HG03066 (cell line): Measurements from ENCODE around the gene MUC5AC.
"Not testable (repeated sequence)": the region's sequence is repeated elsewhere in the genome, so short reads cannot be mapped to it uniquely, and the experiment has no call there.

Experiments used
- ATAC-seq: cut with Tn5 transposase; IDR thresholded peaks from one replicate; pipeline ENCODE4 v1.9.1; 2021; ENCODE audit warnings: low read depth; ENCODE audit not compliant: unreplicated experiment

MUC5AC gene

DNA sequence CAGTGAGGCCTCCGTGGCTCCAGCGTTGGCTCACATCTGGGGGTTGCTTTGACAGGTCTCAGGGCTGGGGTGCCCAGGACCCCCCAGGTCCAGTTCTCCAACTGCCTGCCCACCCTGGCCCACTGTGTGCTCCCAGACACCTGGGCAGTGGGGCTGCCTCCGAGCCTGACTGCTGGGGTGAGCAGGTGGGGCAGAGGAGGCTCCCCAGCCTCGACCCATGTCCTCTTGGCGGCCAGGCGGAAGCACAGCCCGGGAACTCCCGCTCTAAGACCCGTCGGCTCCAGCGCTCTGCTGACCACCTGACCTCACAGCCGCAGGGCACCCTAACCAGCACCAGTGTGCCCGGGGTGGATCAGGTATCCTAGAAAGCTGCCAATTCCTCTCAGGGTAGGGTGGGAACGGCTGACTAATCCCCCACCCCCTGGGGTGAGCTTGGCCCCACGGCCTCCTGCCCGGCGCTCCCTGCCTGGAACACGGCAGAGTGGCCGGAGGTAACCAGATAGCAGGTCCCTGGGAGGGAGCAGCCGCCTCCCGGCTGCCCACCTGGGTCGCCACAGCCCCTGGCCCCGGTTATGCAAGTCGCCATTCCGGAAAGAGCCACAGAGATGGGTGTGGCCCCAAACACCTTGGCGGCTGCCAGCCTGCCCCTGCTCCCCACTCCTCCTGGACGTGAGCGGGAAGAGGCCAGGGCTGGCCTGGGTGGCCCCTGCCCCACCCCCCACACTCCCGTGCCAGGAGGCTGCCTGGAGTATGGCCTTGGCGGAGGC, 45.9 kb downstream of the MUC5AC start:
- ATAC-seq, result no peak

DNA sequence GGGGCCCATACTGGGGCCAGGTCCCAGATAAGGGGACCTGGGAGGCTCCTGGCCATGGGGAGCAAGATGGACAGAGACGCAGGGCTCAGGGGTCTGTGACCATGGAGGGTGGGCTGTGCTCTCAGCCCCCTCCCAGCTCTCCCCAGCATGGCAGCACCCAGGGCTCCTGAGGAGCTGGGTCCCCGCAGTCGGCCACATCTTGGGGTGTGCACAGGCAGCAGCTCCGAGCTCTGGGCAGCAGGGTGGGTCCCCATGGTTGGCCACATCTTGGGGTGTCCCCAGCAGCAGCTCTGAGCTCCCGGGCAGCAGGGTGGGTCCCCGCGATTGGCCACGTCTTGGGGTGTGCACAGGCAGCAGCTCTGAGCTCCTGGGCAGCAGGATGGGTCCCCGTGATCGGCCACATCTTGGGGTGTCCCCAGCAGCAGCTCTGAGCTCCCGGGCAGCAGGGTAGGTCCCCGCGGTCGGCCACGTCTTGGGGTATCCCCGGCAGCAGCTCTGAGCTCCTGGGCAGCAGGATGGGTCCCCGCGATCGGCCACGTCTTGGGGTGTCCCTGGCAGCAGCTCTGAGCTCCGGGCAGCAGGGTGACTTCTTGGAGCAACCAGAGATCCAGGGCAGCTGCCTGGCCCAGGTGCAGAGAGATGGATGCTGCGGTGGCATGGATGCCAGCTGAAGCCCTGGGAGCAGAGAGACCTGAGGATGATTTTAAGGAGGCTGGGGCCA, 46.8 kb downstream of the MUC5AC start:
- no peak for ATAC-seq

DNA sequence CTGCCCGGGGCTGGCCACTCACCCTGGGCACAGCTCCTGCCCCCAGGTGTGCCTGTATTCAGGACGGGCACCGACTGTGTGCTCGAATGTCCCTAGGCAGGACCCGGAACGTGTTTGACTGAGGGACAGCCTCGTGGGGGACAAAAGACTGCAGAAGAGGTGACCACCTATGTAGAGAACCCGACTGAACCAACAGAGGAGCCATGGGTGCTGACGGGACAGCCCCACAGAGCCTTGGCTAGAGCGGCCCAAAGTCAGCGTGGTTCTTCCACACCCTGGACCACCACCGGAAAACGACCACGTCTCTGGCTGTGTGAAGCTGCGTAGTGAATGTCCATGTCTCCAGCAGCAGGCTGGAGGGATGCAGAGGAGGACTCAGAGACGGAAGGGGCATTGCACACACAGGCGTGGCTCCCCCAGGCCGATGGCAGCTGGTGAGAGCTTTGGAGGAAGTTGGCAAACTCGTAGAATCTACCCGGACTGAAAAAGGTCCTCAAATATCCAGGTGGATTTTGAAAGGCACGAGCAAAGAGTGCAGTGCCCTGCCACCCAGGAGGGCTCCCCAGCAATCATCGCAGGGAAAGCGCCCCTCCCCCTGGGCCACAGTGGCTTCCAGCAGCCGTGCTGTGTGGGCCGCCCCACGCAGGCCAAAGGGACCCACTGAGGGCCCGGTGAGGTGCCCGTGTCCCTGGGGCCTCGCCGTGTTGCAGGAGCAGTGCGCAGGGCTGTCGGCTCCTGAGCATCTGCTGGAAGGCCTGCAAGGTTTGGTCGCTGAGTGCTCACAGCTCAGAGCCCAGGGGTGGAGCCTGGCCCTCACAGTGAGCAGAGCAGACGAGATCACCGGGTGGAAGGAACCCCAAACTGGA, 47.6 kb downstream of the MUC5AC start:
- no peak for ATAC-seq

DNA sequence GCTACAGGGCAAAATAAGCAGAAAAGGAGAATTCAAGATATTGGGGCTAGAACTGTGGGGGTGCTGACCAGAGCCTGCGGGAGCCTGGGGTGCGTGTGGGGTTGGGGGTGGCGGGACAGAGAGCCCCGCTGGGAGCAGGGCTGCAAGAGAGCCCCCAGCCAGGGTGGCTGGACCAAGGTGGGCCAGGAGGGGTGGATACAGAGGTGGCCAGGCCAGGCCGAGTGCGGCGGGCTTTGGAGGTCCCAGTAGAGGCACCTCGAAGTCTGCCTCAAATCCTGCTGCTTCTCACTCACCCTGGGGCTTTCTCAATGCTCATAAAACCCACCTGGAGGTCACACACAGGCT, 48.2 kb downstream of the MUC5AC start:
- ATAC-seq, result no peak

DNA sequence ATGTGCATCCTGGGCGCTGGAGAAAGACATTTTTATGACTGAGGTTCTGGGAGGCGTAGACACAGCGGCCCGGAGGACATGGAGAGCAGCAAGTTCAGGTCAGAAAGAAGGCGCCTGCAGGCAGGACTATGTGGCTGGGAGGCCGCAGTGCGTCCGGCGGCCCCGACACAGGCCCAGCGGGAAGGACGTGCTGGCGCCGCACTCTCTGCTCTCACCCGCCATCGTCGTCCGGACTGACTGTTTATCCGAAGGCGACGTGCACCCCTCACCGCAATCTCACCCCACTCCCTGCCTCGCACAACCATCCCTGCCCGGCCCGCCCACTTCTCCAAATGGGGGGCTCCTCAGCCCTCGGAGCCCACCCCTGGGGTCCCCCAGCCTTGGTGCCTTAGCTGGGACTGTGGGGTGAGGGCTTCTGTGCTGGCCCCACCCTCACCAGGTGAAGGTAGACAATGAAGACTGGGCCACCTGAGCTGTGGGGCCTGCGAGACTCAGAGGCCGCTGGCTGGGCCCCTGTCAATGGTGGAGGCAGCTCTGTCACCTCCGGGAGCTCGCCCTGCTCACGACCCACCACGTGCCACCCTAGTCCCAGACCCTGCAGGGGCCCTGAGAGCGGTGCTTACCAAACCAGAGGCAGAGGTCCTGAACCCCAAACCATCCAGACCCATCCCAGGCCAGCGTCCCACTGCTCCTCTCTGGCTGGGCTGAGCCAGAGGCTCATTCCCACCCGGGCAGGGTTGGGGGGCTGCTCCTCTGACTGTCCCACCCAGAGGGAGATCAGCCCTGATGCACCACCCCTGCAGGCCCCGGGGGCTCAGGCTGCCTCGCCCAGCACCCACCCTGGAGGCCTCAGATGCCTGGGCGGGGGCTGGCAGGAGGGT, 48.9 kb downstream of the MUC5AC start:
- ATAC-seq, result no peak

DNA sequence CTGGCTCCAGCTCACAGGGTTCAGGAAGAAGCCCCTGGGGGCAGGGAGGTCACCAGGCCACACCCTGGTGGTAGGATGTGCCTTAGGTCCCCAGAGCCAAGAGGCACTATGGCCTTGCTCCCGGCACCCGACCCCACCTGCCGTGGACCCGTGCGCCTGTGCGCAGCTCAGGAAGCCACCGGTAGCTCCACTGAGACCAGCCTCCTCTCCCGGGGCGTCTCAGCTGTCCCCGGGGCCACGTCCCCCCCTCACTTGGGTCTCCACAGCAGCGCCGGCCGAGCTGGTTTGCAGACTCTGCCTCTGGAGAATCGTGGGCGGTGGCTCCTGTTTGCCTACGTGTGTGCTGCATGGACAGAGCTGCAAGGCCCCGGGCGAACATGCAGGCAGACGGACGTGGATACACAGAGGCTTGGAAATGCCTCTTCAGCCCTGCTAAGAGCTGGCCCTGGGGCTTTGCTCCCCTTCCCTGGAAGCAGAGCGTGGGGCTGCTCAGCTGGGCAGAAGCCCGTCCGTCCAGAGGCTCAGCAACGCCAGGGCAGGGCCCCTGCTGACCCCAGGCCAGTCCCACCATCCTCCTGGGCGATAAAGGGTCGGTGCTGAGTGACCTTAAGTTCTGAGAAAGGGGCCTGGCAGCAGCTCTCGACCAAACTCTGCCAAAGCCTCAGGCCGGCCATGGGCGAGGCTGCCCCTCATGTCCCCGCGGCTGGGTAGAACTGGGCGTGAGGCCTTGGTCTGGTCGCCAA, 49.8 kb downstream of the MUC5AC start:
- ATAC-seq, result no peak

DNA sequence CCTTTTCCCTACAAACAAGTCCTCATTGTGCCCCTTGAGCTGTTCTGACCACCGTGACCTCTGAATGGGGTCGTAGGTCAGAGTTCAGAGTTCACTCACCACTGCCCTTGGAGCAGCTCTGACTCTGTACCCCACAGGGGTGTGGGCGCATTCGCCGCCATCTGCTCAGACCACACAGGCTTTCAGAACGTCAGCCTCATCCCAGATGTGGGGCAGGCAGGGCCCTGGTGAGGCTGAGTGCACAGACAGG, 50.3 kb downstream of the MUC5AC start:
- no peak for ATAC-seq

DNA sequence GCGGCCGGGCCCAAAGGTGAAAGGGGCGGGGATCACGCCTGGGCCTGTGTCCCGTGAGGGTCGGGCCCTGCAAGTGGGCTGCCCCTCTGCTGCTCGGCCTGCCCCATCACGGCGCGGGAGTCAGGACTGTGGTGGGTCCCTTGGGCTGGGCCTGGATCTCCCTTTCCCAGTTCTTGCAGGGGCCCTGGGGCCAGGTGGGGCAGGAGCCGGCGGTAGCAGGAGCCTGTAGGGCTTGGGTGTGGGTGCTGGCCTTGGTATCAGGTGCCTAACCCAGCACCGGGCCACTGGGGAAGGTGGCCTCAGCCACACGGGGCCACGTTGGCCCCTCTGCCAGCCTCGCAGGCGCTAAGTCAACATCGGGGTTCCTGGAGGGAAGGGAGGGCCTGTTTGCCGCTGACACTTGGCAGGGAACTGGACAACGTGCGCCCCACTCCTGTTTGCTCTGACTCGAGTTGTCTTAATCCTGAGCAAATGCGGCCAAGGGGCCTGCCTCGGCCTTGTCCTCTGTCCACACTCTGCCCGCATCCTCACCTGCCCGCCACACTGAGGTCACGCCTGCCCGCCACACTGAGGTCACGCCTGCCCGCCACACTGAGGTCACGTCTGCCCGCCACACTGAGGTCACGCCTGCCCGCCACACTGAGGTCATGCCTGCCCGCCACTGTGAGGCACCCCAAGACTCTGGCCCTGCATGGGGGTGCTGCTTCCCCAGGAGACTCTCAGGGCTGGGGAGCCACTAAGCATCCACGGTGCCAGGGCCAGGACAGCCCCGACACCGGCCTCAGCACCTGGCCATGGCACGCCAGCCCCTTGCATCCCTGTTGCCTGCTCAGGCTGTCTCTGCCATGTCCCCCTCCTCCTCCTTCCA, 50.9 kb downstream of the MUC5AC start:
- no peak for ATAC-seq

DNA sequence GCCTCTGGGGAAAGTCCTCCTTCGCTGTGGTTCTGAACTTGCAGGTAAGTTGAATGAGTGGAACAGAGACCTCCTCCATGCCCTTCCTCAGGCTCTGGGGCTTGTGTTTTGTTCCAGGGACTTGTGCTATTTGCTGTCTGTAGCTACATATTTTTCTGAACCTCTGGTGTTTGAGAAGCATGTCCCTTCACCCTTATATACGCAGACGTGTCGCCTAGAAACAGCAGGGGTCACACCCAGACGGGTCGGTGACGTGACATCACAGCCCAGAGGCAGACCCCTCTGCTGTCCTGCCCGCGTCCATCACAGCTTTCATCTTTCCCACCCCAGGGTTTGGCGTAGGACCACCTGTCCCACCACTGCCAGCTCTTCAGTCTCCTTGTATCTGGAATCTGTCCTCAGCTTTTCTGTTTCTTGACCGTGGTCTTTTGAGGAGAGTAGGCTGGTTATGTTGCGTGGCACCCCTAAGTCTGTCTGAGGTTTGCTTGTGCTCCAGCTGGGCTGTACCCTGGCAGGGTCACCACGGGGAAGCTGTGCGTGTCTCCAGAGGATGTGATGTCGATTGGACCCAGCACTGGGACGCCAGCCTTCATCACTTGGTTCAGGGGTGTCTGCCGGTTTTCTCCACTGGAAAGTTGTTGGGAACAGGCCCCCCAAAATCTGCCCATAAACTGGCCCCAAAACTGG, 51.8 kb downstream of the MUC5AC start:
- ATAC-seq, result no peak

DNA sequence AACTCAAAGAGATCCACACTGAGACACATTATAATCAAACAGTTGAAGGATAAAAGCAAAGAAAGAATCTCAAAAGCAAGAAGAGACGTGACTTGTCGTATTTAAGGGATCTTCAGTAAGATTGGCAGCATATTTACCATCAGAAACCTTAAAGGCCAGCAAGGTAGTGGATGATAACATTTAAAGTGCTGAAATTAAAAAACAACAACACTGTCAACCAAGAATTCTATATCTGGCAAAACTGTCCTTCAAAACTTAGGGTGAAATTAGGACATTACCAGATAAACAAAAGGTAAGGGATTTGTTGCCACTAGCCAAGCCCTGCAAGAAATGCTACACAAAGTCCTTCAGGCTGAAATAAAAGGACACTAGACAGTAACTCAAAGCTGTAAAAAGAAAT, 54.1 kb downstream of the MUC5AC start:
- no peak for ATAC-seq

DNA sequence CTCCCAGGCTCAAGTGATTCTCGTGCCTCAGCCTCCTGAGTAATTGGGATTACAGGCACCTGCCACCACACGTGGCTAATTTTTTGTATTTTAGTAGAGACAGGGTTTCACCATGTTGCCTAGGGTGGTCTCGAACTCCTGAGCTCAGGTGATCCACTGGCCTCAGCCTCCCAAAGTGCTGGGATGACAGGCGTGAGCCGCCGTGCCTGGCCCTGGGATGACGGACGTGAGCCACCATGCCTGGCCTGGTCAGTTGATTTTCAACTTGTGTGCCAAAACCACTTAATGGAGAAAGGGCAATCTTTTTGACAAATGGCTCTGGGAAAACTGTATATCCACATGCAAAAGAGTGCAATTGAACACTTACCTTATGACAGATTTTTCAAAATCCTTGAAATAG, 58.1 kb downstream of the MUC5AC start:
- ATAC-seq, result not testable (repeated sequence)

DNA sequence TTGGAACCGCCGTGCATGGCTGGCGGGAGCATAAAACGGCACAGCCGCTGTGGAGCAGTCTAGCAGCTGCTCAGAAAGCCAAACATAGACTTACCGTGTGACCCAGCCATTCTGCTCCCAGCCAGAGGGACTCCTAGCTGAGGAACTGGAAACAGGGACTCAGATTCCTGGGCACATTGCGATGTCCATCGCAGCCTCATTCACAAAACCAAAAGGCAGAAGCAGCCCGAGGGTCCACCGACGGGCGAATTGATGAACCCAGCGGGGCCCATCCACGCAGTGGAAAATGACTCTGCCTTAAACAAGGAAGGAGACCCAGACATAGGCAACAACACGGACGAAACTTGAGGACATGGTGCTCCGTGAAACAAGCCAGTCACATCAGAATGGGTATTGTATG, 59.4 kb downstream of the MUC5AC start:
- ATAC-seq, result no peak

DNA sequence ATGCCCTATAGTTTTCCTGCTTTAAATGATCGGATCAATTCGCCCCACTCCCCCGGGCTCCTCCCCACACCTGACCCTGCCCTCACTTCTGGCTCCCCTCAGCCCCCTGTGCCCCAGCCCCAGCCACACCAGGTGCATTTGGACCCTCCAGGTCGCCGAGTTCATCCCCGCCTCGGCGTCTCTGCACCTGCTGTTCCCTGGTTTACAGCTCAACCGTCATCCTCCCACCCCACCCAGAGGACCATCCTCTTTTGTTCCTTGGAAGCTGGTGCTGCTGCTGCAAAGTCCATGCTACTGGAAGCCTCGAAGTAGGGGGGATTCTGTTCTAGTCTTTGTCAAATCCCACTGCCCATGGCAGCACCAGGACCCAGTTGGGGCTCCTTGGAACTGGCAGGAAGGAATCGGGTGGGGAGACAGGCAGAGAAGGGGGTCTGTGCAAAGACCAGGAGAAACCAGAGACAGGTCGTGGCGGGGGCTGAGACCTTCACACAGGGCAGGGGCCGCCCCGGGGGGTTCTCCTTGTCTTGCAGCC, 60.6 kb downstream of the MUC5AC start:
- ATAC-seq, result no peak

DNA sequence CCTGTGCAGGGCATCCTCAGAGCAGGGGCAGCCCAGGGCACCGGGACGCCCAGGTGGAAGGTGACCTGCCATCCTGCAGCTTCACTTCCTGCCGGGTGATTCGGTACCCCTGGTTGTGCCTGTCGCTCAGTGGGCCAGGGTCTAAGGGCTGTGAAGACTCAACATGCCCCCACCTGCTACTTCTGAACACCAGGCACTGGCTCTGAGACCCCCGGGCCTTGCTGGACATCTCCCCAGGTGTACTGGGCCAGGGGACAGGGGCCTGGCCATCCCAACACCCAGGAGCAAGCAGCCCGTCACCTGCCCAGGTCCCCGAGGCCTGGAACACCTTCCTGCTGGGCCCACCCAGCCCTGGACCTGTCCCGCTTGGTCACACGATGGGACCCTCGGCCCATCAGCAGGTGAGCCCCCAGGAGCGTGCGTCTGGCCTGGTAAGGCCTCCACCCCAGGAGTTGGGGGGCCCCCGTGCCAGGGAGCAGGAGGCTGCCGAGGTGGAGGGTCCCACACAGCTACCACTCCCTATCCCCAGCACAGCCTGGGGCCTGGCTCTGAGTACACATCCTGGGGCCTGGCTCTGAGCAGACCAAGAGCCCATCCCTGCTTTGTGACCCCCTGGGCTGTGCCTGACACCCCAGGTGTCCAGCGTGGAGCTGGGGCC, 61.2 kb downstream of the MUC5AC start:
- no peak for ATAC-seq

DNA sequence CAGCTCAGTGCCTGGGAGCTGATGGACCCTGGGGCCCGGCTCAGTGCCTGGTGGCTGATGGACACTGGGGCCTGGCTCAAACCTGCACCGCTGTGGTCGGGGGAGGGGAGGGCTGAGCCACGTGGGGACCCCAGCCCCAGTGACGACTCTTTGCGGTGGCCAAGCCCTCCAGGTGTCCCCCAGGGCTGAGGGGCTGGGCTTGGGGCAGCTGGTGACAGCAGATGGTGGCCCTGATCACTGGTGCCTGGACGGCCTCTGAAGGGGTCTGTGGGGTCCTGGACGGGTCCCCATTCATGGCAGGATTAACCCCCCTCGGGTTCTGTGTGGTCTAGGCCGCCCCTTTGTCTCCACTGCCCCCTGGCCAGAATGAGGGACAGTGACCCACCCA, 61.7 kb downstream of the MUC5AC start:
- no peak for ATAC-seq

DNA sequence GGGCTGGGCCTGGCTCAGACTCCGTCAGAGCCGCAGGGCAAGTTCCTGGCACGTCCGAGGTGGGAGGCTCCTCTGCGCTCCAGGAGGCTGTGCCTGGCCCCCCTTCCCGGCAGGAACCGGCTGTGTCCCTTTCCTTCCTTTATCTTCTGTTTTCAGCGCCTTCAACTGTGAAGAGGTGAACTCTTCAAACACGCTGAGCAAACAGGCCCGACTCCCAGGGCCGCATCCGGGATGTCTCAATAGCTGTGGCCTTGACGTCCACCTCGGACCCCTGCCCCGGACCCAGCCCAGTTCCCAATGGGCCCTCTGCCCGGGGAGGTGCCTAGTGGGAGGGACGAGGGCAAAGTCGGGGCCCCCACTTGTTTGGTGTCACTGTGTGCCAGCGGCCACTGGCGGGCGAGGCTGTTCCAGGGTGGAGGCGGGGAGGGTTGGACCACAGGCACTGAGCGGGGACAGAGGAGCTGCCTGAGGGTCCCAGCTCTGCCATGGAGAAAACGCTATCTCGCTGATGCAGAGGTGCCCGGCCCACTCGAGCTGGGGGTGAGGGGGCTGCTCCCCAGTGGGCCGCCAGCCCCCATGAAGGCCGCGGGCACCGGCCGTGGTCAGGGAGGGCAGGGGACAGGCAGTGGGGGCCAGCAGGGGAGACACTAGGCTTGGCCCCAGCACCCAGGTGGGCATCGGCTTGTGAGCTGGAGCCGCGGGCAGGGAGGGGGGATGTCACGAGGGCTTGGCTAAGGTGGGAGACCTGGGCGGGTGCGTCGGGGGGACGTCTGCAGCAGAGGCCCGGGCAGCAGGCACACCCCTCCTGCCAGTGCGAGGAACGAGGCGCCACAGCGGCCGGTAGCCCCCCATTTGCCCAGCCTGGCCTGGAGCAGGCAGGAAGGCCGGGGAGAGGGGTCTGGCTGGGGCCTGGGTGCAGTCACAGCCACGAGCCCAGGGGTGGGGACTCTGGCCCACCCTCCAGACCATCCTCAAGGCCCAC, 62.4 kb downstream of the MUC5AC start:
- no peak for ATAC-seq
